GM21825 (cell line): ENCODE results near the gene S100A11.
"Not testable (repeated sequence)": the region's sequence is repeated elsewhere in the genome, so short reads cannot be mapped to it uniquely, and the experiment has no call there.

ENCODE experiments used
- ATAC-seq: cut with Tn5 transposase; IDR thresholded peaks from one replicate; pipeline ENCODE4 v1.9.1; 2021; ENCODE audit warnings: mild to moderate bottlenecking, moderate library complexity; ENCODE audit not compliant: unreplicated experiment

Gene S100A11

GRCh38 chr1:152036267-152037216 is at the start of gene S100A11:
TSS of gene S100A11 (minus strand) at chr1:152037004. CDS start at chr1:152036915, 89 bp downstream.
- ATAC-seq = no peak

- ATAC-seq = no peak
Measured at GRCh38 chr1:152084853-152085252, 48.0 kb upstream of the S100A11 start.

- ATAC-seq = not testable (repeated sequence)
Measured at GRCh38 chr1:152081026-152081425, 44.2 kb upstream of the S100A11 start.

GRCh38 chr1:152080494-152080893 is 43.7 kb upstream of the S100A11 start:
- not testable (repeated sequence) for ATAC-seq

- no peak for ATAC-seq
Measured at GRCh38 chr1:152078831-152079441, 42.1 kb upstream of the S100A11 start.

GRCh38 chr1:152072311-152072710 is 35.5 kb upstream of the S100A11 start:
- no peak for ATAC-seq

- no peak for ATAC-seq
Measured at GRCh38 chr1:152071123-152071522, 34.3 kb upstream of the S100A11 start.

- ATAC-seq = no peak
Measured at GRCh38 chr1:152067929-152068328, 31.1 kb upstream of the S100A11 start.

- ATAC-seq = no peak
Measured at GRCh38 chr1:152067150-152067549, 30.3 kb upstream of the S100A11 start.

GRCh38 chr1:152061952-152062351 is 25.1 kb upstream of the S100A11 start:
- ATAC-seq = no peak

GRCh38 chr1:152053375-152053774 is 16.6 kb upstream of the S100A11 start:
- ATAC-seq = no peak

DNA sequence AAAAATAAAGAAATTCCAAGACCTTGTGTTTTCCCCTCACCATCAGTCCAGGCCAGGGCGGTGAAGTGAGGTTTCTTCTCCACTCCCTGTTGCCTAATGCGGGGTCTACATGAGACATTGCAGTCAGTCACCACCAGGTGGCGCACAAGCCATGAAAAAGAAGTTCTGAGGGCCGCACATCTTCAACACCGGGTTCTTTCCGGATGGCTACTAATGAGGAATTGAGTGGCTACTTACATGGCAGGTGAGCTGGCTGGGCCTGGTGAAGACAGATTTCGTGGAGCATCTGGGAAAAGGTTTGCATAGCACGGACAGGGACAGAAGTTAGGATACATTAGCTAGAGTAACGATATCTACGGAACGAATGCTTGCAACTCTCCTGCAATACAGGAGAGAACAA is 15.8 kb upstream of the S100A11 start:
- no peak for ATAC-seq

- no peak for ATAC-seq
Measured at GRCh38 chr1:152050886-152051675, 14.3 kb upstream of the S100A11 start.

DNA sequence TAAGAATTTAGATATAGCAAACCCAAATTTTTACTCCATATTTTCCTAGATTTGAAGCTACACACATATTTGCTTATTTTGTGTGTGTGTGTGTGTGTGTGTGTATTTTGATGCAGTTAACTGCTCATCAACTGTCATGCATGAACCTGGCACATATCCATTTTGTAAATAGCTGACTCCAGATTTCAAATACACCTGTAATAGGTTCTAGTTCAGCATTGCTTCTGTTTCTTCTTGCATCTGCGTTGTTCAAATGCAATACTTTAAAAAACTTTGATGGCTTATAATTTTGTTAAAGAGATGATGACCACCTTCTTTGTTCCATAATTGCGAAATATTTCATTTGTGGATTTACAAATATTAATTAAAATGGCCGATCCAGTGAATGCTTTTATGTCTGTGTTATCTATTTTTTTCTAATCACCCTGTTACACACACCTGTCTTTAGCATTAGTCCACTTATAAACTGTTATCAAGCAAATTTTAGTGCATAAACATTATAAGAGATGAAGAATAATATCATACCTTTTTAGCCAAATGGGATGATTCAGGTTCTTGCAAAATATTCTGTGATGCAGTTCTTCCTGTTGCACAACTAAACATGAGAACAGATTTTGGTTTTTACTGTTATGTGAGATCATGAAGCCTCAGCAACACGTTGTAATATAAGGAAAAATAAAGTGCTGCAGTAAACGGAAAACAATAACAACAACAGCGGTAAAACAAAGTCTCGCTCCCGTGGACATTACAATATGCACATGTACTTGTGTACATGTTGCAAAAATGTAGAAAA is 12.7 kb upstream of the S100A11 start:
- ATAC-seq = no peak

DNA sequence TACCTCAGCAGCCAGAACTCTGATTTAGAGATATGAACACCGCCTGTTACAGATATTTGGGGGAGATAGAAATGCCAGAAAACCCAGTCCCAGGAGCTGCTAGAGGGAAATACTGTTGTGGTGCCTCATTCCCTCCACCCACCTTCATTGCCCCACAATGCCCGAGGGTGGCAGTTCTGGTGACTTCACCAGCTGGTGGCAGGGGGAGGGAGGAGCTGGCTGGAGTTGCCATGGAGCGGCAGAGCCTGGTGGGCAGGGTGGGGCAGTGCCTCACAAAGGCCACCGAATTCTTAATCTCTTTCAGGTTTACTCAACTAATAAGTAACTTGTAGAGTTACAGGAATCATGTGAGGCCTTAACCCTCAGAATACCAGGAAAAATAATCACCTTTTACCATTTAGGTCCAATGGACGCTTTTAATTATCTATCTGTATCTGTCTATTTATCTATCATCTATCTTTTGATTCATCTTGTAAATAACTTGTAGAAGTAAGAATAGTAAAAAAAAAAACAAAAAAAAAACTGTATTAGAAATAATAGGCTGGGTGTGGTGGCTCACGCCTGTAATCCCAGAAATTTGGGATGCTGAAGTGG is 11.7 kb upstream of the S100A11 start:
- peak; percentile 22 for ATAC-seq

DNA sequence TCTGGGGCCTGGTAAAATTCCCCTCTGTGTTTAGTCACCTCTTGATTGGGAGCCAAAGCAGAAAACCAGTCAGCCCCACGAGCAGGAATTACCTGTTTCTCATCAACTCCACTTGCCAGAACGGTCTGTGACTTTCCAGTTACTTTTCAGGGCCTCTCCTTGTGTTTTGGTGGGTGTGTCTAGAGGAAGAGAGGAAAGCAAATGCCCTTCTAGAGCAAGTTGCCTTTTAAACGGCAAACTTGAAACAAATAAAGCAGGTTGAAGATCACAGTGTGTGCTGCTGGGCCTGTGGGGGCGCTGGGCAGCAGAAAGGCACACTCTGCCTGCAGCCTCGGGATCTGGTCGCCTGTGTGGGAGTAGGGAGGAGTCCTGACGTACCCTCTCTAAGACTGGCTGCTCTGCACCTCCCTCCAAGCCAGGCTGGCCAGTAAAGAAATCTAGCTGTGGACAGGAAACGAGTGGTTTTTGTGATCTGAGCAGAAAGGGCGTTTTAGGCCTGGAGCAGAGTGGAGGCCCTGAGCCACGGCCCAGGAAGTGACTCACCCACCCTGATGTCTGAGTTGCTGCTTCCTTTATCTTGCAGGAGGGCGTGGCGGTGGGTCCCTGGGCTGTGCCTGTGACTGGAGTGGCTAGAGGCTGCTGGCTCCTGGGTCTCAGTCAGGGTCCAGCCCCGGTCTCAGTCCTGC is 11.1 kb upstream of the S100A11 start:
- ATAC-seq = peak; percentile 96

DNA sequence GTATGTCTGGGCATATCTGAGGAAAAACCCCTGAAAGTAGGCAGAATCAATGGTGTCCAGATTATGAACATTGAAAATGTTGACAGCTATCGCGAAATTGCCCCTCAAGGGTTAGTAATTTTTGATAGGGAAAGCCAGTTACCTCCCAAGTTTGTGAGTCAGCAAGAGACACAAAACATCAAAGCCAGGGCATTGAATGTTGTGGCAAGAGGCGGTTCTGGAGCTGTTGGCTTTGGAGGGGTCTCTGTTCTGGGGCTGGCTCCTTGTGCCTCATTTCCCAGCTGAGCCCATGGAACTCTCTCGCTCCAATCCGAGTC is 10.6 kb upstream of the S100A11 start:
- ATAC-seq = no peak

- ATAC-seq = no peak
Measured at GRCh38 chr1:152044386-152044785, 7.6 kb upstream of the S100A11 start.

DNA sequence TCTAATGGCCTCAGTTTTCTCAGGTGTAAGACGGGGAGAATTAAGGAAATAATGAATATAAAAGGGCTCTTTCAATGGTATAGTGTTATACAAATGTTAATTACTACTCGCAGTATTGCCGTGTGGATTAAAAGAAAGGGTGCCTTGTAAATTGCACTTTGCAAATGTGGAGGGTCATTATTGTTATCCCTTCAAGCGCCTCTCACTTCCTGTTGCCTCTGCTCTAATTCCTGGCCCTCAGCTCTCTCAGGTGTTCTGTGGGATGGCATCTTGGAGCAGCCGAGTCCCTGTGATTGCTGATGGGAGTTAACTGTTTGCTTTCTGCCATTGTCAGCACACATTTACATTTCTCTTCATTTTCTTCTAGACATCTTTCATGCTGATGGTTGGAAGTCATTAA is 7.1 kb upstream of the S100A11 start:
- ATAC-seq = no peak

GRCh38 chr1:152042030-152042429 is 5.2 kb upstream of the S100A11 start:
- ATAC-seq = no peak
